ENCODE results near the gene SMAD7. TPM values are rescaled to one million over a fixed set of nuclear protein-coding genes. Genes with fewer than 3 reads are reported as not detected.
A peak's percentile ranks its signal among the peaks of the same experiment; 100 is the strongest.

The SMAD7 gene
- total RNA-seq, 1 donor from 2014 or later: 53.6 TPM

DNA sequence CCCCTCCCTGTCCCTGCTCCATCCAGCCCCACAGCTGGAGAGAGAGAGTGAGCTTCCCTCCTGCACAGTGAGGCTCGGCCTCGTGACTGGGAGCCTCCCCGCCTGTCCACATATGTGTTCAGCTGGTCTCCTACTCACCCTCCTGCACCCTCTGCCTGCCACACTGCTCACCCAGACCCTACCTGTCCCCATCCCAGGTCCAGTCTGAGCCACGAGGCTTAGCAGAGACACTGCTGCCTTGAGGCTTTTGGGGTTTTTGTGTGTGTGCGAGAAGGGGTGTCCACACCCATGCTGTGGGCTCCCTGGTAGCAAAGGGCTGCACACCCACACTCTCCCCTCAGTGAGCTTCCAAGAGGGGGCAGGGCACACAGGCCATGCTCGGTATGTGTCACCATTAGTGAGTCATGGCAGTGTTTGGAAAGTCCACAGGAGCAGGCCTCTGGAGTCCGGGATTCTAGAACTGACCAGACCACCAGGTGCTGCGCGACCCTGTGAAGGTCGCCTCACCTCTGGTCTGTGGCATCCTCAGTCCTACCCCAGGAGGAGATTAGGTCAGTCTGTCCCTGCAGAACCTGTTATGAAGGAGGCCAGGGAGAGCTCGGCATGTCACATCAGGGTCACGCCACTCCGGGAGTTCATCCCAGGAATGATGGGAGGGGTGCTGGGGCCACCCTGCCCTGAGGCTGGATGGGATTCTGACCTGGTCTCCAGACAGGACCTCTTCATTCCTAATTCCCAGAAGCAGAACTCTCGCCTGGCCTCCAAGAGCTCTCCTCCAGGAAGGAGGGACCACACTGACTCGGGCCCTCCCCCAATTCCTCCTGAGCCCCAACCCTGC lies 39.9 kb upstream of the SMAD7 start:
- no peak for TF ChIP-seq CTCF (IDR thresholded peaks at IDR 0.05)
- Mint-ChIP-seq H3K9me3 (ENCODE audit: unreplicated experiment) (no peaks in the 10 kb centered on the region), H3K27me3 (ENCODE audit: unreplicated experiment) (no peaks in the 10 kb centered on the region), H3K4me3 (ENCODE audit: unreplicated experiment) (no peak overlapping the region), H3K4me1 (ENCODE audit: unreplicated experiment) (peaks cover 88% of the 10 kb centered on the region), H3K36me3 (ENCODE audit: unreplicated experiment) (no peaks in the 10 kb centered on the region), H3K27ac (ENCODE audit: unreplicated experiment) (peak overlapping the region; percentile 81)
- no peak for DNase-seq (ENCODE audit: extremely low spot score, unreplicated experiment)

DNA sequence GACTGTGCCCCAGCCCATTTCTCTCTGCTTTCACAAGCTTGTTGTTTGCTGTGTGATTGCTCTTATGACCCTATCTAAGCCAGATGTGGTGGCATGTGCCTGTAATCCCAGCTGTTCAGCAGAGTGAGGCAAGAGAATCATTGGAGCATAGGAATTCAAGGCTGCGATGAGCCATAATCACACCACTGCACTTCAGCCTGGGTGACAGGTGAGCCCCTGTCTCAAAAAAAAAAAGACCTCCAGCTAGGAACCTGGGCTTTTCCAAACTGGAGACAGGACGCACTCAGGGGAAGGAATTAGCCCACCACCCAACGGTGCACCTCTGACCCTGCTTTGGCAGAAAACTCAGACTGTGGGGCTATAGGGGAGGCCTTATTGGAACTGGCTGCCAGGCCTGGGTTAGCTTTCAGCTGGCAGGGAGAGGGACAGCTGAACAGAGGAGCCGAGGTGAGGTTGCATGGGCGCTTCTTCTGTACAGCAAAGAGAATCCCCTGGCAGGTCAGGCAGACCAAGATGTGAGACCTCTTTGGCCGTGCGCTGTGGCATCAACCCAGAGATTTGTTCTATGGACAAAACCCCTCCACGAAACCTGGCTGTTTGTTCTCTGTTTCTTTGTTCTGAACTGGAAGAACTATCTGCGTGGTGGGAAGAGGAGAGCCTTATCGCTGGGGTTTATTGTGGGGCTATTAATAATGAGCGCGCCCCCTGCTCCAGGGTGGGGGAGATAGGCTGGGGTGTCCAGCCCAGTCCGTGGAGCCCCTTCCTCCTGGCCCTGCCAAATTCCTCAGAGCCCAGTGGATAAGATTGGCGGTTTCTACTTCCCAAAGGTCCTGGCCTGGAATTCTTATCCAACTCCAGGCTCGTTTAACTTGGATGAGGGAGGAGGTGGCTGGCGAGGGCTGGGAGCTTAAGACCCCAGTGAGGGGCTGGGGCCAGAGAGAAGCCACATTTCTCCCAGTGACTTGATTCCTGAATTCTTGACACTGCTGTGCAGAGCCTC lies 38.8 kb upstream of the SMAD7 start:
- H3K27me3 Mint-ChIP-seq (ENCODE audit: unreplicated experiment): no peaks in the 10 kb centered on the region
- no peak for TF ChIP-seq CTCF (IDR thresholded peaks at IDR 0.05)
- H3K9me3 Mint-ChIP-seq (ENCODE audit: unreplicated experiment): no peaks in the 10 kb centered on the region
- H3K4me1 Mint-ChIP-seq (ENCODE audit: unreplicated experiment): peaks cover 88% of the 10 kb centered on the region
- no peaks in the 10 kb centered on the region for H3K36me3 Mint-ChIP-seq (ENCODE audit: unreplicated experiment)
- no peak overlapping the region for H3K4me3 Mint-ChIP-seq (ENCODE audit: unreplicated experiment)
- no peak for DNase-seq (ENCODE audit: extremely low spot score, unreplicated experiment)
- peak overlapping the region; percentile 81 for H3K27ac Mint-ChIP-seq (ENCODE audit: unreplicated experiment)

DNA sequence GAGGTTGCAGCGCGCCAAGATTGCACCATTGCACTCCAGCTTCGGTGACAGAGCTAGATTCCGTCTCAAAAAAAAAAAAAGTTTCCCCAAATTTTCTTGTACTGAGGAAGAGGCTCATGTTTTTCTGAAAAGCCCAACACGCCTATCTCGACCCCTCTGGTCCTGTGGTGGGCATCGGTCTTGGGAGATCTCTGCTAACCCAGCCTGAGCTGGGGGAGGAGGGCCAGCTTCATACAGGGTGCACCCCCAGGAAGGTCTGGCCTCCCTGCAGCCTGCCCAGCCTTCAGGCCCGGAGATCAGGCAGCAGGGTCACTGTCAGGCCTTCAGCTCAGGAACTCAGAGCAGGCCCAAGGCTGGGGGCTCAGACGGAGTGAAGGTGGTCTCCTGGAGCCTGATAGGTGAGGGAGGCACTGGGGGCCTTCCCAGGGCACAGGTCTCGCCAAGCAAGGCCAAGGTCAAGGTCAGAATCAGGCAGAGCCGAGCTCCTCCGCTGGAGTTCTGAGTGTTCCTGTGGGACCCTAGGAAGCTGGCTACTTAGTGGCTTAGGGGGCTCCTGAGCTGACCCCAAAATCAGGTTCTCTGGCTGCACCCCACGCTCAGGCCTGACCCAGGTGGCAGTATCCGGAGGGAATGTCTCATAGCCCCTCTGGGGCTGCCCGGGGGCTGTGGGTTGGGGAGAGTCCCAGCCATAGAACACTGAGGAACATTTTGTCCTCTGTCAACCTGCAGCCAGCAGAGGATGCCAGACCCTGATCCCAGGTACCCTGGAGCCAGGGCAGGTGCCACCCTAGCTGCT lies 37.9 kb upstream of the SMAD7 start:
- Mint-ChIP-seq H3K4me3 (ENCODE audit: unreplicated experiment) (no peak overlapping the region), H3K27me3 (ENCODE audit: unreplicated experiment) (no peaks in the 10 kb centered on the region), H3K4me1 (ENCODE audit: unreplicated experiment) (peaks cover 83% of the 10 kb centered on the region), H3K9me3 (ENCODE audit: unreplicated experiment) (no peaks in the 10 kb centered on the region), H3K36me3 (ENCODE audit: unreplicated experiment) (no peaks in the 10 kb centered on the region), H3K27ac (ENCODE audit: unreplicated experiment) (peak overlapping the region; percentile 81)
- DNase-seq (ENCODE audit: extremely low spot score, unreplicated experiment): no peak
- no peak for TF ChIP-seq CTCF (IDR thresholded peaks at IDR 0.05)

DNA sequence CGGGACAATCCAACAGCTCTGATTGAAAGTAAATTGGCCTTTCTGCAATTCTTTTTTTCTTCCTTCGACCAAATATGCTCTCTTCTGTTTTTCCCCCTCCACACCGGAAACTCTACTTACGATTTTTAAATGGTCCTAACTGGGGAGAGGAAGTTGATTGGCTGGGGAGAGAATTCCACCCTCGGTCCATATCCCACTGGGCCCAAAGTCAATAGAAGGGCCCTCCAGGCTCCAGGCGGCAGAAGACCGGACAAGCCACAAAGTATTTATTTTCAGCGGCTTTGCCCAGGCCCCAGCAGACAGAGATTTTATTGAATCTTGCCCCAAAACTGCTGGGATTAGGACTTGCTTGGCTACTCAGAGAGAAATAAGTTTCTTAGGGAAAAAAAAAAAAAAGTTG lies 37.1 kb upstream of the SMAD7 start:
- H3K27ac Mint-ChIP-seq (ENCODE audit: unreplicated experiment): peak overlapping the region; percentile 81
- no peaks in the 10 kb centered on the region for H3K9me3 Mint-ChIP-seq (ENCODE audit: unreplicated experiment)

More for the DNA sequence above, 37.1 kb upstream of the SMAD7 start:
- no peak overlapping the region for H3K4me3 Mint-ChIP-seq (ENCODE audit: unreplicated experiment)
- no peak for DNase-seq (ENCODE audit: extremely low spot score, unreplicated experiment)
- no peaks in the 10 kb centered on the region for H3K36me3 Mint-ChIP-seq (ENCODE audit: unreplicated experiment)
- H3K4me1 Mint-ChIP-seq (ENCODE audit: unreplicated experiment): peaks cover 83% of the 10 kb centered on the region
- no peaks in the 10 kb centered on the region for H3K27me3 Mint-ChIP-seq (ENCODE audit: unreplicated experiment)
- no peak for TF ChIP-seq CTCF (IDR thresholded peaks at IDR 0.05)
